Parathyroid adenoma (tissue), 2 donors: Measurements from ENCODE around the gene HDHD5.

Source experiments
- H2AFZ ChIP-seq: fragments of 300-600 bp; sonication (generic); one replicate; pipeline ENCODE4 v1.7.0; 2017; ENCODE audit warnings: antibody characterized with exemption, mild to moderate bottlenecking
- H3K27ac ChIP-seq: fragments of 300-600 bp; sonication (generic); one replicate; pipeline ENCODE4 v1.7.0; 2017
- H3K27me3 ChIP-seq: fragments of 300-600 bp; sonication (generic); one replicate; pipeline ENCODE4 v1.7.0; 2017; ENCODE audit warnings: low read length; ENCODE audit not compliant: control insufficient read depth, insufficient read depth
- H3K36me3 ChIP-seq: fragments of 300-600 bp; sonication (generic); one replicate; pipeline ENCODE4 v1.7.0; 2017; ENCODE audit warnings: low read length; ENCODE audit not compliant: control insufficient read depth, insufficient read depth
- H3K4me1 ChIP-seq: fragments of 300-600 bp; sonication (generic); one replicate; pipeline ENCODE4 v1.7.0; 2017; ENCODE audit warnings: control low read depth
- H3K4me2 ChIP-seq: fragments of 300-600 bp; sonication (generic); one replicate; pipeline ENCODE4 v1.7.0; 2017; ENCODE audit warnings: low read length
- H3K4me3 ChIP-seq: fragments of 300-600 bp; sonication (generic); one replicate; pipeline ENCODE4 v1.7.0; 2017; ENCODE audit warnings: low read depth, low read length
- H3K79me2 ChIP-seq: fragments of 300-600 bp; sonication (generic); one replicate; pipeline ENCODE4 v1.7.0; 2017; ENCODE audit warnings: control low read depth
- H3K9ac ChIP-seq: fragments of 300-600 bp; sonication (generic); one replicate; pipeline ENCODE4 v1.7.0; 2017; ENCODE audit warnings: mild to moderate bottlenecking
- H3K9me3 ChIP-seq: fragments of 300-600 bp; sonication (generic); one replicate; pipeline ENCODE4 v1.7.0; 2017; ENCODE audit warnings: low read length; ENCODE audit not compliant: control insufficient read depth
- CTCF ChIP-seq: fragments of 300-600 bp; sonication (generic); IDR thresholded peaks from one replicate; pipeline ENCODE4 v1.7.0; 2017; ENCODE audit warnings: antibody characterized with exemption, mild to moderate bottlenecking
- donor health status: primary hyperparathyroidism.

HDHD5 gene

GRCh38 chr22:17158176-17158567, 905 bp downstream of the HDHD5 start:
- H3K4me2 ChIP-seq, result peak overlapping the region; percentile 59
- no peak overlapping the region for H3K9ac ChIP-seq
- no peaks in the 10 kb centered on the region for H3K27me3 ChIP-seq
- H3K4me3 ChIP-seq, result peak overlapping the region; percentile 50
- H3K27ac ChIP-seq, result peak overlapping the region; percentile 79
- H3K9me3 ChIP-seq, result no peaks in the 10 kb centered on the region
- TF ChIP-seq CTCF, result no peak
- H3K4me1 ChIP-seq, result no peaks in the 10 kb centered on the region
- no peaks in the 10 kb centered on the region for H3K36me3 ChIP-seq
- peaks cover 11% of the 10 kb centered on the region for H3K79me2 ChIP-seq
- H2AFZ ChIP-seq, result peak overlapping the region; percentile 77

GRCh38 chr22:17157714-17158113, 1.4 kb downstream of the HDHD5 start:
- Histone ChIP-seq H3K4me1 (no peaks in the 10 kb centered on the region), H3K4me3 (peak overlapping the region; percentile 50), H3K36me3 (no peaks in the 10 kb centered on the region), H3K27ac (no peak overlapping the region), H3K27me3 (no peaks in the 10 kb centered on the region), H3K4me2 (no peak overlapping the region), H3K79me2 (peaks cover 11% of the 10 kb centered on the region), H3K9me3 (no peaks in the 10 kb centered on the region), H2AFZ (no peak overlapping the region), H3K9ac (no peak overlapping the region)
- TF ChIP-seq CTCF, result no peak

- Histone ChIP-seq H3K27ac (no peak overlapping the region), H3K36me3 (no peaks in the 10 kb centered on the region), H3K9me3 (no peaks in the 10 kb centered on the region), H3K4me1 (no peaks in the 10 kb centered on the region), H3K27me3 (no peaks in the 10 kb centered on the region), H3K79me2 (peaks cover 11% of the 10 kb centered on the region), H2AFZ (no peak overlapping the region), H3K9ac (no peak overlapping the region), H3K4me2 (no peak overlapping the region), H3K4me3 (no peak overlapping the region)
- no peak for TF ChIP-seq CTCF
Measured at GRCh38 chr22:17155941-17156340, 3.1 kb downstream of the HDHD5 start.

- H3K9me3 ChIP-seq, result no peaks in the 10 kb centered on the region
- H3K27ac ChIP-seq, result no peak overlapping the region
- no peak overlapping the region for H3K4me3 ChIP-seq
- H3K36me3 ChIP-seq, result no peaks in the 10 kb centered on the region
- H2AFZ ChIP-seq, result no peak overlapping the region
- no peak overlapping the region for H3K4me2 ChIP-seq
- H3K4me1 ChIP-seq, result no peaks in the 10 kb centered on the region
- no peaks in the 10 kb centered on the region for H3K27me3 ChIP-seq
- H3K9ac ChIP-seq, result no peak overlapping the region
- no peak for TF ChIP-seq CTCF
- H3K79me2 ChIP-seq, result peaks cover 8% of the 10 kb centered on the region
Measured at GRCh38 chr22:17152971-17153370, 6.1 kb downstream of the HDHD5 start.

- no peak for TF ChIP-seq CTCF
- H3K4me3 ChIP-seq, result no peak overlapping the region
- H3K36me3 ChIP-seq, result no peaks in the 10 kb centered on the region
- no peak overlapping the region for H3K27ac ChIP-seq
- no peaks in the 10 kb centered on the region for H3K9me3 ChIP-seq
- no peak overlapping the region for H2AFZ ChIP-seq
- H3K27me3 ChIP-seq, result no peaks in the 10 kb centered on the region
- no peak overlapping the region for H3K4me2 ChIP-seq
- no peaks in the 10 kb centered on the region for H3K4me1 ChIP-seq
- peaks cover 4% of the 10 kb centered on the region for H3K79me2 ChIP-seq
- H3K9ac ChIP-seq, result no peak overlapping the region
Measured at GRCh38 chr22:17152340-17152739, 6.7 kb downstream of the HDHD5 start.
